Neuronal stem cell (in vitro differentiated cells): ENCODE data around the gene ZNF627.

ENCODE experiments used
- DNase-seq: peaks from one replicate; pipeline ENCODE4 v3.0.0-alpha.2; 2013; ENCODE audit warnings: low spot score
- H2AFZ ChIP-seq: one replicate; pipeline ENCODE4 v1.6.1; 2013; ENCODE audit warnings: mild to moderate bottlenecking, low read length, inconsistent platforms
- H2AK5ac ChIP-seq: 2 replicates; pipeline ENCODE4 v1.6.1; 2013; ENCODE audit warnings: low read depth, mild to moderate bottlenecking, inconsistent platforms, low read length, moderate library complexity, mixed read lengths
- H2BK120ac ChIP-seq: 2 replicates; pipeline ENCODE4 v1.6.1; 2013; ENCODE audit warnings: low read depth, mild to moderate bottlenecking, inconsistent platforms, low read length, moderate library complexity, mixed read lengths
- H2BK12ac ChIP-seq: one replicate; pipeline ENCODE4 v1.6.1; 2013; ENCODE audit warnings: low read length, inconsistent platforms
- H2BK15ac ChIP-seq: 2 replicates; pipeline ENCODE4 v1.6.1; 2013; ENCODE audit warnings: mild to moderate bottlenecking, low read length, inconsistent platforms, mixed read lengths
- H2BK5ac ChIP-seq: one replicate; pipeline ENCODE4 v1.6.1; 2013; ENCODE audit warnings: inconsistent platforms, mild to moderate bottlenecking, low read length, moderate library complexity
- H3K14ac ChIP-seq: one replicate; pipeline ENCODE4 v1.6.1; 2013; ENCODE audit warnings: low read length, inconsistent platforms
- H3K18ac ChIP-seq: 2 replicates; pipeline ENCODE4 v1.6.1; 2013; ENCODE audit warnings: low read length, inconsistent platforms
- H3K23ac ChIP-seq: 2 replicates; pipeline ENCODE4 v1.6.1; 2013; ENCODE audit warnings: low read depth, mild to moderate bottlenecking, mixed read lengths, low read length, inconsistent platforms; ENCODE audit not compliant: poor library complexity
- H3K27ac ChIP-seq: replicated peaks from 3 replicates; pipeline ENCODE4 v1.5.1; 2013; ENCODE audit warnings: low read length, inconsistent platforms
- H3K27me3 ChIP-seq, 3 experiments: 2 replicates each; pipeline ENCODE4 v1.6.1; 2013; ENCODE audit warnings: low read length in 3 of 3, mild to moderate bottlenecking in 2 of 3, inconsistent platforms in 1 of 3, low read depth in 1 of 3, mixed read lengths in 1 of 3, moderate library complexity in 1 of 3; ENCODE audit not compliant: control insufficient read depth in 3 of 3, insufficient read depth in 3 of 3
- H3K36me3 ChIP-seq, 2 donors: replicated peaks in 1 of 2; 2 replicates each; pipeline ENCODE4 v1.6.1; 2013; ENCODE audit warnings: low read length in 2 of 2; ENCODE audit not compliant: control insufficient read depth in 2 of 2, insufficient read depth in 2 of 2
- H3K4ac ChIP-seq: 2 replicates; pipeline ENCODE4 v1.6.1; 2013; ENCODE audit warnings: inconsistent platforms, mild to moderate bottlenecking, low read length, moderate library complexity
- H3K4me1 ChIP-seq, 2 donors: 1 replicate in 1 of 2; 2 replicates in 1 of 2; pipeline ENCODE4 v1.6.1; 2013; ENCODE audit warnings: low read length in 2 of 2, low read depth in 1 of 2; ENCODE audit not compliant: control insufficient read depth in 2 of 2, insufficient read depth in 1 of 2
- H3K4me2 ChIP-seq: one replicate; pipeline ENCODE4 v1.6.1; 2013; ENCODE audit warnings: mild to moderate bottlenecking, low read length, inconsistent platforms; ENCODE audit not compliant: insufficient read depth, poor library complexity, severe bottlenecking
- H3K4me3 ChIP-seq, 2 donors: 2 replicates each; pipeline ENCODE4 v1.5.1; 2013; ENCODE audit warnings: low read length in 2 of 2, mild to moderate bottlenecking in 2 of 2, inconsistent platforms in 1 of 2, moderate library complexity in 1 of 2
- H3K79me1 ChIP-seq: one replicate; pipeline ENCODE4 v1.6.1; 2013; ENCODE audit warnings: low read depth, mild to moderate bottlenecking, inconsistent platforms, low read length, moderate library complexity
- H3K9ac ChIP-seq: one replicate; pipeline ENCODE4 v1.6.1; 2013; ENCODE audit warnings: mild to moderate bottlenecking, low read depth, low read length, inconsistent platforms; ENCODE audit not compliant: poor library complexity
- H3K9me3 ChIP-seq, 2 donors: replicated peaks in 1 of 2; 2 replicates each; pipeline versions ENCODE3 to v1.6.1; 2013; ENCODE audit warnings: low read length in 2 of 2, mild to moderate bottlenecking in 2 of 2, inconsistent platforms in 1 of 2, low read depth in 1 of 2, mixed read lengths in 1 of 2, moderate library complexity in 1 of 2; ENCODE audit not compliant: control insufficient read depth in 2 of 2, insufficient read depth in 1 of 2
- H4K8ac ChIP-seq: one replicate; pipeline ENCODE4 v1.6.1; 2013; ENCODE audit warnings: low read depth, mild to moderate bottlenecking, inconsistent platforms, low read length, moderate library complexity
- H4K91ac ChIP-seq: one replicate; pipeline ENCODE4 v1.6.1; 2013; ENCODE audit warnings: low read length, low read depth, mild to moderate bottlenecking, inconsistent platforms; ENCODE audit not compliant: poor library complexity
- WGBS, 2 donors: extraction: QIAGEN DNeasy Blood & Tissue Kit; methylation state at CpG; one replicate each; pipeline ENCODE4 v1.1.7; 2013; ENCODE audit warnings: missing lambda C conversion rate in 2 of 2, mixed read lengths in 1 of 2; ENCODE audit not compliant: insufficient read length in 2 of 2, insufficient replicate concordance in 1 of 2; ENCODE audit errors: extremely low coverage in 2 of 2; 5-methylcytosine and 5-hydroxymethylcytosine counted together

Gene ZNF627

GRCh38 chr19:11550265-11550664 is 47.0 kb upstream of the ZNF627 start:
- peaks cover 0 to 2% of the 10 kb centered on the region in 2 donors for H3K9me3 ChIP-seq
- no peak overlapping the region for H2AK5ac ChIP-seq
- no peak overlapping the region for H3K27ac ChIP-seq
- H3K23ac ChIP-seq, result no peak overlapping the region
- no CpG with 5 or more reads among the region's 8 CpGs for WGBS, 2 donors
- H2BK120ac ChIP-seq, result no peak overlapping the region
- H2BK12ac ChIP-seq, result peak overlapping the region; percentile 82
- peaks cover 3% of the 10 kb centered on the region for H3K79me1 ChIP-seq
- peak overlapping the region; percentile 70 for H3K9ac ChIP-seq
- H2AFZ ChIP-seq, result no peak overlapping the region
- H2BK15ac ChIP-seq, result no peak overlapping the region
- H3K4me1 ChIP-seq, result no peaks in the 10 kb centered on the region
- peak overlapping the region; percentile 43 for H4K8ac ChIP-seq
- H3K4ac ChIP-seq, result no peak overlapping the region
- no peak overlapping the region for H4K91ac ChIP-seq
- H3K14ac ChIP-seq, result peak overlapping the region; percentile 47
- H2BK5ac ChIP-seq, result no peak overlapping the region
- no peaks in the 10 kb centered on the region for H3K27me3 ChIP-seq
- H3K18ac ChIP-seq, result no peak overlapping the region
- no peak overlapping the region for H3K4me2 ChIP-seq
- H3K4me3 ChIP-seq, result no peak overlapping the region
- no peak for DNase-seq
- peaks cover 19 to 33% of the 10 kb centered on the region in 2 donors for H3K36me3 ChIP-seq

- H3K18ac ChIP-seq, result peak overlapping the region; percentile 13
- no peak overlapping the region for H3K4ac ChIP-seq
- H3K27ac ChIP-seq, result no peak overlapping the region
- H3K4me1 ChIP-seq, result no peaks in the 10 kb centered on the region
- H3K9ac ChIP-seq, result no peak overlapping the region
- peaks cover 9% of the 10 kb centered on the region for H3K79me1 ChIP-seq
- H2BK5ac ChIP-seq, result peak overlapping the region; percentile 49
- no peak overlapping the region for H2BK12ac ChIP-seq
- H3K4me3 ChIP-seq, result no peak overlapping the region
- no CpG with 5 or more reads among the region's 26 CpGs for WGBS, 2 donors
- peaks cover 21 to 45% of the 10 kb centered on the region in 2 donors for H3K36me3 ChIP-seq
- H2BK120ac ChIP-seq, result no peak overlapping the region
- no peak overlapping the region for H4K91ac ChIP-seq
- H4K8ac ChIP-seq, result no peak overlapping the region
- H3K4me2 ChIP-seq, result no peak overlapping the region
- no peak for DNase-seq
- H3K27me3 ChIP-seq, result no peaks in the 10 kb centered on the region
- H3K9me3 ChIP-seq, result peaks cover 0 to 2% of the 10 kb centered on the region in 2 donors
- no peak overlapping the region for H2BK15ac ChIP-seq
- peak overlapping the region; percentile 27 for H2AK5ac ChIP-seq
- no peak overlapping the region for H2AFZ ChIP-seq
- H3K14ac ChIP-seq, result no peak overlapping the region
- H3K23ac ChIP-seq, result peak overlapping the region; percentile 68
Measured at GRCh38 chr19:11551603-11552235, 45.6 kb upstream of the ZNF627 start.

- H2AK5ac ChIP-seq, result no peak overlapping the region
- H3K79me1 ChIP-seq, result peaks cover 11% of the 10 kb centered on the region
- no peak overlapping the region for H3K9ac ChIP-seq
- DNase-seq, result no peak
- H3K14ac ChIP-seq, result no peak overlapping the region
- H2BK15ac ChIP-seq, result no peak overlapping the region
- no peak overlapping the region for H2BK5ac ChIP-seq
- H3K9me3 ChIP-seq, result peaks cover 0 to 2% of the 10 kb centered on the region in 2 donors
- H3K27me3 ChIP-seq, result no peaks in the 10 kb centered on the region
- no peak overlapping the region for H2BK12ac ChIP-seq
- H3K4me1 ChIP-seq, result peaks cover 1 to 2% of the 10 kb centered on the region in 2 donors
- no peak overlapping the region for H2AFZ ChIP-seq
- H2BK120ac ChIP-seq, result no peak overlapping the region
- peaks cover 18 to 45% of the 10 kb centered on the region in 2 donors for H3K36me3 ChIP-seq
- no peak overlapping the region for H3K27ac ChIP-seq
- no CpG with 5 or more reads among the region's 20 CpGs for WGBS, 2 donors
- no peak overlapping the region for H3K23ac ChIP-seq
- no peak overlapping the region for H3K4me3 ChIP-seq
- H3K4ac ChIP-seq, result no peak overlapping the region
- H4K8ac ChIP-seq, result no peak overlapping the region
- H4K91ac ChIP-seq, result no peak overlapping the region
- H3K4me2 ChIP-seq, result no peak overlapping the region
- H3K18ac ChIP-seq, result no peak overlapping the region
Measured at GRCh38 chr19:11552666-11553372, 44.5 kb upstream of the ZNF627 start.

- H3K36me3 ChIP-seq, result peaks cover 16 to 45% of the 10 kb centered on the region in 2 donors
- peaks cover 5 to 7% of the 10 kb centered on the region in 2 donors for H3K4me1 ChIP-seq
- no peak overlapping the region for H3K4me2 ChIP-seq
- H3K27ac ChIP-seq, result no peak overlapping the region
- no peak overlapping the region for H3K18ac ChIP-seq
- no peak overlapping the region for H4K8ac ChIP-seq
- H2BK120ac ChIP-seq, result no peak overlapping the region
- no peak overlapping the region for H3K9ac ChIP-seq
- WGBS, 2 donors, result no CpG with 5 or more reads among the region's 12 CpGs
- H3K4me3 ChIP-seq, result no peak overlapping the region
- H2BK15ac ChIP-seq, result no peak overlapping the region
- no peak overlapping the region for H4K91ac ChIP-seq
- no peak overlapping the region for H3K4ac ChIP-seq
- no peak overlapping the region for H3K14ac ChIP-seq
- H2AFZ ChIP-seq, result no peak overlapping the region
- peaks cover 0 to 2% of the 10 kb centered on the region in 2 donors for H3K9me3 ChIP-seq
- H3K23ac ChIP-seq, result no peak overlapping the region
- H3K79me1 ChIP-seq, result peaks cover 15% of the 10 kb centered on the region
- no peak for DNase-seq
- no peaks in the 10 kb centered on the region for H3K27me3 ChIP-seq
- no peak overlapping the region for H2AK5ac ChIP-seq
- H2BK5ac ChIP-seq, result no peak overlapping the region
- H2BK12ac ChIP-seq, result no peak overlapping the region
Measured at GRCh38 chr19:11554160-11554559, 43.1 kb upstream of the ZNF627 start.
